HG03354 (cell line): ENCODE data around the gene CUTC.
"Not testable (repeated sequence)": the region's sequence is repeated elsewhere in the genome, so short reads cannot be mapped to it uniquely, and the experiment has no call there.

Experiments used
- ATAC-seq: cut with Tn5 transposase; IDR thresholded peaks from one replicate; pipeline ENCODE4 v1.9.1; 2021; ENCODE audit warnings: mild to moderate bottlenecking; ENCODE audit not compliant: unreplicated experiment, poor library complexity, severe bottlenecking

The CUTC gene, protein sequence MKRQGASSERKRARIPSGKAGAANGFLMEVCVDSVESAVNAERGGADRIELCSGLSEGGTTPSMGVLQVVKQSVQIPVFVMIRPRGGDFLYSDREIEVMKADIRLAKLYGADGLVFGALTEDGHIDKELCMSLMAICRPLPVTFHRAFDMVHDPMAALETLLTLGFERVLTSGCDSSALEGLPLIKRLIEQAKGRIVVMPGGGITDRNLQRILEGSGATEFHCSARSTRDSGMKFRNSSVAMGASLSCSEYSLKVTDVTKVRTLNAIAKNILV

DNA sequence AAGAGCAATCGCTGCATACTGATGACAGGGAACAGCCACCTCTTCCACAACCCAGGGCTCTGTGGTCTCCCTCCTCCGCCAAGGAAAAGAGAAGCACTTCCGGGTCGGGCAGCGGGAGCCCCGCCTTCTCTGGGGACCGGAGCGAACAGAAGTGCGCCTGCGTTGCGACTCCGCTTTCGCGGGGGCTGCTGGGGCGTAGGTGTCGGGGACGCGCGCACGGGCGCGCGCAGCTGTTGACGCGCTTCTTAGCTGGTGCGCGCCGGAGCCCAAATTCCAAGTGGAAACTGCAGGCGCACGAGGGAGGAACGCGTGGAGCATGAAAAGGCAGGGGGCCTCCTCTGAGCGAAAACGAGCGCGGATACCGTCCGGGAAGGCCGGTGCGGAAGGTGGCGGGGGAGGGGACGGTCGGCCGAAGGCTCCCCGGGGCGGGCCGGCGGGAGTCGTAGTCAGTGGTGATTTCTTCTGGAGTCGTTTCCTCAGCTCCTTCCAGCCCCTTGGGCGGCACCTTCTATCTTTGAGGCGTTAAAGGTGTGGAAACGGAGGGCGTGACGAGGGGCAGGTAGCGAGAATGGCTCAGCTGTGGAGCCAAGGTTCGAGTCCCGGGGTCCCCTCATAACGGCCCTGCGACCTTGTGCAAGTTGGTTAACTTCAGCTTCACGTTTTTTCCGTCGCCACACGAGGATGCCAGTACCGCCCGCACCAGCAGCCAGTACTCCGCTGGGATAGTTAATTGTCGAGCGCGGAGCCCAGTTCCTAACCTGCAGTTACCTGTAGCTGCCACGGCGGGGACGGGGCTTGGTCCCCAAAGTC lies at the start of gene CUTC, which contains the start of gene COX15:
Gene CUTC, plus strand, starts transcription at position 202 of the 810 bp plus-strand sequence. Its CDS starts 115 bp downstream, at position 317.
Gene COX15, minus strand, starts transcription at position 95 of the 810 bp plus-strand sequence. Its CDS starts 78 bp downstream, at position 17.
- ATAC-seq = peak; percentile 92

DNA sequence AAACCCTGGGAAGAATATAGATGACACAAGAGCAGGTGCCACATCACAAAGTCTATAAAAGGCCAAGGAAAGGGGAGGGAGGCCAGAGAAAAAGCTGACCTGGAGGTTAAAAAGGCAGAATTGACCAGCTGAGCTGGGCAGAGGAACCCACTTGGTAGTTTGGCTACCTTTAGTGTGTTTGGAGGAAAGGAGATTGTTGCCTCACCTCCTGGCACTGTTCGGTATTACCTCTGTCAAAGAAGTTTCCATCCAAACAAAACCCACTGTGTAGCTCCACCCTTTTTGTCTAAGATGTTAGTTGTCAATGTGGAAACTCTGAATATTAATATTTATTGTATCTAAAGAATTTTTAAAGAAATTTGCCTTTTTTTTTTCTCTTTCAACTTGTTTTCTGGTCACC lies 49.3 kb upstream of the CUTC start:
- ATAC-seq = peak; percentile 67

DNA sequence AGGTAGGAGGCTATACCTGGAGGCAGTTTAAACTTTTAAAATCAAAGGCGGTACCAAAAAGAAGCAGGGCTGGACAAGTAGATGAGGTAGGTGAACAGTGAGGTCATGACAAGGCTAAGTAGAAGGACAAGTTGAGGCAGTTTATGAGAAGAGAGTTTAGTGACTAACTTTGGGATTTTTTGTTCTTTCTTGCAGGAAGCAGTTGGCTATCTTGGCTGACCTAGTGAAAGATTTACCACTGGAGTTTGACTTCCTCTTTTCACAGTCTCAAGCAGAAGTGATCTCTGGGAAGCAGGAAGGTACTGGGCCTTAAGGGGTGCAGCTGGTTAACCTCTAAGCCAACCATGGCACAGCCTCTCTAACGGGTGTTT lies 46.5 kb upstream of the CUTC start:
- peak; percentile 89 for ATAC-seq

DNA sequence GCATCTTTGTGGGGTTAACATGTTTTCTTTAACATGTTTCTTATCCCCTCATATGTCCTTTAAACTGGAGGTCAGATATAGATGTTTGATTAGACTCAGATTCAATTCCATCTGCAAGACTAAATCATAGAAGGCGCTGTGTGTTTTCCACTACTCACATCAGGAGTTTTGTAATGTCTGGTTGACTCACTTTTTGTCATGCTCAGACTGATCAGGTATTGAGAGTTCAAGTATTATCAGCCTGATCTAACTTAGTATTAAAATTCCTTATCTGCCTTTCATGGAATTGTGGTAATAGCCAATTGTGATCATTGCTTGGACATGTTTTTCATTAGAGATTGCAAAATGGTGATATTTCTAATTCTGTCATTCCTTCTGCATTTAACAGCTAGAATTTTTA lies 42.6 kb upstream of the CUTC start:
- ATAC-seq = no peak

DNA sequence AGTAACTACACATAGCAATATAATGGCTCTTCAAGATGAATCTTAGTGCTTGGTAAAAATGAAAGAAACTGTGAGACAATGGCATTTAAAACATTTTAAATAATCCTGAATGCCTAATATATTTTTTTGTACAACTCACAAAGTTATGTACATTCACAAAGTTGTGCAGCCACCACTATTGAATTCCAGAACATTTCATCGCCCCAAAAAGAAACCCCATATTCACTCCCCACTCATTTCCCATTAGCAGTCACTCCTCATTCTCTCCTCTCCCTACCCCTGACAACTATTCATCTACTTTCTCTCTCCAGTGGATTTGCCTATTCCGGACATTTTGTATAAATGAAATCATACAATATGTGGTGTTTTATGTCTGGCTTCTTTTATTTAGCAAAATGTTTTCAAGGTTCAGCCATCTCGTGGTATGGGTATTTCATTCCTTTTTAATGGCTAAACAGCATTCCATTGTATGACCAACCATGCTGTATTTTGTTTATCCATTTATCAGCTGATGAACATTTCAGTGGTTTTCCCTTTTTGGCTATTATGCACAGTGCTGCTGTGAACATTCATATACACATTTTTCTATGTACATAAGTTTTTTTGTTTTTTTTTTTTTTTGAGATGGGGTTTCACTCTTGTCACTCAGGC lies 38.0 kb upstream of the CUTC start:
- ATAC-seq = no peak

DNA sequence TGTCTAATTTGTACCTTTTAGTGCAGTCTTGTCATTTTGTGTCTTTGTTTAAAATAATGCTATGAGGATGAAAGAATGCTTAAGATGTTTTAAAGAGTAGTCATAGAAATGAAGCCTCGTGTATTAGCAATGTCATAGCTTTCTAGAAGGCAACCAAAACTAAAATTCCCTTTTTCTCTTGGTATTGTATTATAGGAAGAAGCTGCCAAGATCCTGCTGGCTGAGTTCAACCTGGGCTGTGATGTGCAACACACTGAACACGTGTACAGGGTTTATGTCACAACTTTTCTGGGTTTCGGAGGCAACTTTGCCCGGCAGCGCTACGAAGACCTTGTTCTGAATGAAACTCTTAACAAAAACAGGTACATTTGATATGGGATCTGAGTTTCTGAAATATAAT lies 36.3 kb upstream of the CUTC start:
- ATAC-seq = no peak

DNA sequence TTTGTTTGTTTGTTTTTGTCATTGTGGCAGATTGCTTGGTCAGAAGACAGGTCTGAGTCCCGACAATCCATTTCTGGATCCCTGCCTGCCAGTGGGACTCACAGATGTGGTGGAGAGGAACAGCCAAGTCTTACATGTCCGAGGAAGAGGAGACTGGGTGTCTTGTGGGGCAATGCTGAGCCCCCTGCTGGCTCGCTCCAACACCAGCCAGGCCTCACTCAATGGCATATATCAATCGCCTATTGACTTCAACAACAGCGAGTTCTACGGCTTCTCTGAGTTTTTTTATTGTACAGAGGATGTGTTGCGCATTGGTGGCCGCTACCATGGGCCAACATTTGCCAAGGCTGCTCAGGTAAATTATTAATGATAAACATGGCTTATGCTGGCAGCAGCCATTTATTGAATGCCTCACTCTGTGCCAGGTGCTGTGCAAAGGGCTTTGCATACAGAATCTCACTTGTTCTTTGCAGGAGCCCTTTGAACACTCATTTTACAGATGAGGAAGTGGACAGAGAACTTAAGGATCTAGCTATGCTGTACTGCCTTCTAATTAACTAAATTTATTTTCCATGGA lies 33.4 kb upstream of the CUTC start:
- no peak for ATAC-seq

DNA sequence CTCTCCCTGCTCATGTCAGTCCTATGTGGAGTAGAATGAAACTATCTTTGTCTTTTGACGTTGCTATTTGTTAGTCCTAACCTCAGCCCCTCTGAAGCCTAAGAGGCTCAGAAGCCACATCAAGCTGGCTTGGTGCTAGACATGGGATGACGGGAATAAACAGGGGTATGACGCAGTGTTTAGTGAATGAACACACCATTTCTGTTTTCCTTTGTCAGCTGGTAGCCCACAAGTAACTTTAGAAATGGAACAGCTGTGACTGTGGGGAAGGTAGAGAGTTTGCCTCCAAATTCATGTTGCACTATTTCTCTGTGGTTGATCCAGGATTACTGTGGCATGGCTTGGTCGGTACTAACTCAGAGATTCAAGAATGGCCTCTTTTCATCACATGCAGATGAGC lies 31.4 kb upstream of the CUTC start:
- ATAC-seq = no peak

DNA sequence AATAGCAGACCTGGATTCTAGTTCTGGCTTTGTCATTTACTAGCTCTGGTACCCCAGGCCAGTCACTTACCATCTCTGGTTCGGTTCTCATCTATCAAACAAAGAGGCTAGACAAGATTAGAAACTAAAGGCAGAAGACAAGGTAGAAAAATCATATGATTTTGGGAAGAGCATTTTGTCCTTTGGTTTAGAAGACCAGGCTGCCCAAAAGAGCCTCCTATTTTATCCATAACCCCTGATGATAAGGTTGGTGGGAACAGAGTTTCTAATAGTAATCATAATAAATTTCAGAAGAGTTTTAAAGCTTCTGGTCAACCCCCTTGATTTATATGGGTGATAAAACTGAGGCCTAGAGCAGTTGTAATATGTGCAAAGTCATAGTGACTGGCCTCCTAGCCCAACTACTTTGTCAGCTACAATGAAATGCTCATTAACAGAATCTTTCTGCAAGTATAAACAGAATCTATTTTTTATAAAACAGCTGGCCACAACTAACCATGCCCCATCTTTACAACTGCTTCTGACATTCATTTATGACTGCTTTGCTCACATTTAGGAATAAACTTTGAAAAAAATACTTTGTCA lies 23.5 kb upstream of the CUTC start:
- ATAC-seq = no peak

DNA sequence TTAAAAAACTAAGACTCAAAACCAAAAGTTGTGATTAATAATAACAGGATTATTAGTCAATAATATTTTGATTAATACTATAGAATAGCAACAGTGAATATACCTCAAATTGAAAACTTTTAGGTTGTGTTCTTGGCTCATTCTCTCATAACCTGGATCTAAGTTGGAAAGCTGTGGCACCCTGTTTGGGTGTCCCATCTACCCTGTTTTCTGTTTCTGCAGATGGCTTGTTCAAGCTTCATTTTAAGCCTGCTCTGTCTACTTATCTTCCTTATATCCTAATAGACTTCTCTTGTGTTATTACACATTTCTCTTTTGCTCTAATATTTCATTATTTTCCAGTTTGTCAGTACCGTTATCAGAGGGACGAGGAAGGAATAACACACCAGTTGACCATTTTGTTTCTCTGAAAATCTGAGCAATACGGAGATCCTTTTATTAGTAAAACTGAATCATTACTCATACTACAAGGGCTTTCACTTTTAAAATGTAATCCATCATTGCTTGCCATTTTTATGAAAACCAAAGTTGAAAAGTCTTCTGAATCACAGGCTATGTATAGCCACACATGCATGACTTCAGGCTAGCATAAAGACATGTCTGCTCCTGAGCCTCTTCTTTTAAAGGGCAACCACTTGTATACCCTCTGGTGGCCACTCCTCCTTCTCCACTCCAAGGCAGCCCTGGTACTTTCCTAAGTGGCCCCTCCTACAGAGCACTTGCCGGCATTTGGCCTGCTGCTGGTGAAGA lies 22.4 kb upstream of the CUTC start:
- ATAC-seq = peak; percentile 71

DNA sequence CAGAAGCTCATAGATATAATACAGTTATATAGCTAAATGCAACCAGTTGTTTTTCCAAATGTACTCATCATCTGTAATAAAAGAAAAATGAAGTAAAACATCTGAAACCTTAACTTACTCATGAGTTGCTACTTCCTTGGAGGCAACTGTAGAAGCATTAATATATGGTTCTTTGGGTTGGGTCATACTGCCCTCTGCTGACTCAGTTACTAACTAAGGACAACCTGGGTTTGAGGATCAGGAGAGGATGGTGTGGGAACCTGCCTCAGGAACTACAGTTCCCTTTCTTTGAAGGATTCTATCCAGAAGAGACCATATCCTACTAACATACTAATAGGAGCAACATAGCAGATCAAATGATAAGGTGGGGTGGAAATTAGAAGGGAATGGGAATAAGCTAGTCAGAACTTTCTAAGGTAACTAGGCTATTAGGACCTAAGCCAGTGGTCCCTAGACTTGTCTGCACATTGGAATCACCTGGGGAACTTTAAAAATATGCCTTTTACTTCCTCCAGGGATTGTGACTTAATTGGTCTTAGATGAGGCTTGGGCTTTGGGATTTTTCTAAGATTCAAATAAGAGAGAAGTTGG lies 20.8 kb upstream of the CUTC start:
- ATAC-seq = peak; percentile 70

DNA sequence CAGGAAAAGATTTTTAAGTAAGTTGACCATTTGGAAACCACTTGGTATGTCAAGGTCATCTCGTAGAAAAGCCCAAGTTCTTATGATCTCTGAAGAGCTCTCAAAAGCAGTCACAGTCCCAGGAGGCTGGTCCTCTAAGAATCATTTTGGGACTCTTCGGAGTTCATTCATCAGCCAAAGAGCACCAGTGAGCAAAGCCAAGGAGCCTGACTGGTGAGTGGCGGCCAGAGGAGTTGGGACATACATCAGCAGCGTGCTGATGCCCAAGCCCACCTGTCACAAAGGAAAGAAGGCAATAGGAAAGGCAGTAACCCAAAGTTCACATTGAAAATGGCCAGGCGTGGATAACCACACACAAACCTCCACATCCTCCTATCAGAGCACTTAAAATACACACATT lies 17.6 kb upstream of the CUTC start:
- ATAC-seq = no peak

DNA sequence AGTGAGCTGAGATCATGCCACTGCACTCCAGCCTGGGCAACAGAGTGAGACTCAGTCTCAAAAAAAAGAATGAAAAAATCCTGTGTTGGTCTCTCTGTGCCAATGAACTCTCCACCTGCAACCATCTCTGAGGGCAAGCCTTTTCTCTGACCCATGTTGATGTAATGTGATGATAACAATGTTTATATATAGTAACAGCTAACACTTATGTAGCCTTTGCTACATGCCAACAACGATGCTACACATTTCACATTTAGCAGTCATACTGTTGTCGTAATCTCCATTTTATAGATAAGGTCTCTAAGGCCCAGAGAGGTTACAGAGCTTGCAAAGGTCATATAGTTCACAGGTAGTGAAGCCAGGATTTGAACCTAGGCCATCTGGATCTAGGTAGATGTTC lies 11.6 kb upstream of the CUTC start:
- ATAC-seq = no peak

DNA sequence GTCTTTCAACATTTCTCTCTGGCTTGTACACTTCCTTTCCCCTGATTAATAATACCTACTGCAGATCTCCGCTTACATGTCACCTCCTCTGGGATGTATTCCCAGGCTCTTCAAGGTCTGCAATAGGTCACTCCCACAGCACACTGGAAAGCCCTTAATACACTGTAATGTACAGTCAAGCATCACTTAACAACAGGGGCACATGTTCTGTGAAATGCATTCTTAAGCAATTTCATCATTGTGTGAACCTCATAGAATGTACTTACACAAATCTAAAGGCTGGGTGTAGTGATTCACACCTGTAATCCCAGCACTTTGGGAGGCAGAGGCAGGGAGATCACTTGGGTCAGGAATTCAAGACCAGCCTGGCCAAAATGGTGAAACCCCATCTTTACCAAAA lies 2.0 kb upstream of the CUTC start:
- ATAC-seq = no peak

DNA sequence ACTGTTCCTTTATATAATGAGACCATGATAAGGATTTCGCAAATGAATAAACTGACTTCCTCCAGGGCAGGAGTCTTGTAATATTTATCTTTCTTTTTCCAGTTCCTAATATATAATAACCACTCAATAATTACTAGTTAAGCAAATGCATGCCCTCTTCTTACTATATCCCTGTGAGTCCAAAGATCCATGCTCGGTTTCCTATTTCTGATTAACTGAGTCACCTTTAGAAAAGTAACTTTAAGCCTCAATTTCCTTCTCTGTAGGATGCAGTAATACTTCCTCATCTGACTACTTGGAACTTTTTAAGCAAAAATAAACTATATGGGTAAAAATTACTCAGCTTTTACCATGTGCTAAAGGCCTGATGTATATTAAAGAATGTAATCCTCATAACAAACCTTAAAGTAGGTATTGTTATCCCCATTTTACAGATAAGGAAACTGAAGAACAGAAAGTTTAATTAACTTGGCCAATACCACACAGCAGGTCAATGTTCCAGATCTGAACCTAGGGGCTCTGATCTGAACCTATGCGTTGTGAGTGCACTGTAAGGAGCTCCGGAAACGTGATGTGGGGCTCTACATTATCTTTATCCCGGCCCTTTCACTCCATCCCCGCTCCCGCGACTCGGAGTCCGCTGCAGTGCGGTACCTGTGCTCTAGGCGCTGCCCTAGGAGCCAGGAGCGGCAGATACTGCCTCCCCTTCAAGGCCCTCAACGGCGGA lies 565 bp upstream of the CUTC start:
- no peak for ATAC-seq

DNA sequence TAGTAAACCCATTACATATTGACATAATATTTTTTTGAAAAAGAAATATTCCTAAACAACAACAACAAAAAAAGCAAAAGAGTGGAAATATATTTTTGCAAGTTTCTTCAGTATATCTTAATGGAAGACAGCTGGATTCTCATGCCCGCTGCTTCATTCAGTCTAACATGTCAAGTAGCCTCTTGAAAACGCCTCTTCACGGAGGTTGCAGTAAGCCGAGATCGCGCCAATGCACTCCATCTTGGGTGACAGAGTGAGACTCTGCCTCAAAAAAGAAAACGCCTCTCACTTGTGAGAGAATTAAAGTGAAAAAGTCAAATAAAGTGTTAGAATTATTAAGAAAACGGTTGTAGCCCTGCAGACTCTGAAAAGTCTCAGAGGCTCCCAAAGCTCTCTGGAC lies 1.3 kb downstream of the CUTC start:
- ATAC-seq = no peak

DNA sequence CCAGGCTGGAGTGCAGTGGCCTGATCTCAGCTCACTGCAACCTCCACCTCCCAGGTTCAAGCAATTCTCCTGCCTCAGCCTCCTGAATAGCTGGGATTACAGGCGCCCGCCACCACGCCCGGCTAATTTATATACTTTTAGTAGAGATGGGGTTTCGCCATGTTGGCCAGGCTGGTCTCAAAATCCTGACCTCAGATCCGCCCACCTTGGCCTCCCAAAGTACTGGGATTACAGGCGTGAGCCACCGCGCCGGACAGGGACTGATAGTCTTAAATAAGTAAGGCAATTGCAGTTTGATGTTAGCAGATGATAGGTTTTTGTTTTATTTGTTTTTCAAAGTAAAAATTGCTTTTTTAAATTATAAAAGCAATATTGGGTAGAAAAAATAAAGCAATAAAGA lies 2.1 kb downstream of the CUTC start:
- ATAC-seq = not testable (repeated sequence)

DNA sequence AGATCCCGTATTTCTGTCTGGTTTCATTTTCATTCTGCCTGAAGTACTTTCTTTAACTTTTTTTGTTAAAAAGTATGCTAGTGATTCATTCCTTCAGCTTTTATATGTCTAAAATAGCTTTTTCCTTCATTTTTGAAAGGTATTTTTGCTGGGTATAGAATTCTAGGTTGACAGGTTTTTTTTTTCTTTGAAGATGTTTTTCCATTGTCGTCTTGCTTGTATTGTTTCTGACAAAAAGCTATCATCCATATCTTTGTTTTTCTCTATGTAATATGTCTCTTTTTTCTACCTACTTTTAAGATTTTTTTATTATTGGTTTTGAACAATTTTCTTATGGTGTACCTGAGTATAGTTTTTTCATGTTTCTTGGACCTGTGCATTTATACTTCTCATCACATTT lies 8.2 kb downstream of the CUTC start:
- ATAC-seq = no peak
